Measurements from ENCODE around the gene EBNA1BP2.

Gene EBNA1BP2

GRCh38 chr1:43206600-43207228, 34.6 kb upstream of the EBNA1BP2 start:
- TF ChIP-seq CTCF (conservative IDR thresholded peaks at IDR 0.05), result no peak
- no peak overlapping the region for H3K27ac ChIP-seq

DNA sequence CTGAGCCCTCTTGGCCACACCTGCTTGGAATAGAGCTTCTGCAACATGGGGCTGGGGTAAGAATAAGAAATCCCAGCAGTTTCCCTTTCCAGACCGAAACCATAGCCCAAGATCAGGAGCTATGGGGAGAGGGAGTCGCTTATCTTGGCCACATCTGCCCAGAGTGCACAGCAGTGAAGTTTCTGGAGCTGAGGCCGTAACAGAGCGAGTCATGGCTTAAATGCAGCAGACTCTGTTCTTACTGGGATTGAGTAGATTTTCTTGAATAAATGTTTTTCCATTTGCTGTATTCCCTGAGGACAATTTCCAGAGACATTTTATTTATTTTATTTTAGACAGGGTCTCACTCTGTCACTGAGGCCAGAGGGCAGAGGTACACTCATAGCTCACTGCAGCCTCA, 33.6 kb upstream of the EBNA1BP2 start:
- H3K27ac ChIP-seq, result no peak overlapping the region
- no peak for TF ChIP-seq CTCF (conservative IDR thresholded peaks at IDR 0.05)

DNA sequence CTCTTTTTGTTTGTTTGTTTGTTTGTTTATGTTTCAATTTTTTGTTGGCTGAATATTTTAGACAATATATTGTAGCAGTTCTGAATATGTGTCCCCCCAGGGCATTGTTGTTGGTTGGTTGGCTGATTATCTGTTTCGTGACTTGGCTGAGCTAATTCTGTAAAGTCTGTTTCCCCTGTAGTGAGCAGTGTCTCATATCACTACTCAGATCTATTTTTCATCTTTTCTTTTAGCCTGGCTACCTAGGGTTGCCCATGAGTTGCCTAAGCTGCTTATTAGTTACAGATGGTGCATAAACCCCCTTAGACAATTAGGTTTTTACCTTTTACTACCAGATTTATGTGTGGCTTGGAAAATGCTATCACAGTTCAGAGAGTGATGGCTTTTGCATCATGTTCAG, 32.3 kb upstream of the EBNA1BP2 start:
- no peak overlapping the region for H3K27ac ChIP-seq
- no peak for TF ChIP-seq CTCF (conservative IDR thresholded peaks at IDR 0.05)

GRCh38 chr1:43203859-43204258, 31.8 kb upstream of the EBNA1BP2 start:
- no peak overlapping the region for H3K27ac ChIP-seq
- TF ChIP-seq CTCF (conservative IDR thresholded peaks at IDR 0.05), result no peak

DNA sequence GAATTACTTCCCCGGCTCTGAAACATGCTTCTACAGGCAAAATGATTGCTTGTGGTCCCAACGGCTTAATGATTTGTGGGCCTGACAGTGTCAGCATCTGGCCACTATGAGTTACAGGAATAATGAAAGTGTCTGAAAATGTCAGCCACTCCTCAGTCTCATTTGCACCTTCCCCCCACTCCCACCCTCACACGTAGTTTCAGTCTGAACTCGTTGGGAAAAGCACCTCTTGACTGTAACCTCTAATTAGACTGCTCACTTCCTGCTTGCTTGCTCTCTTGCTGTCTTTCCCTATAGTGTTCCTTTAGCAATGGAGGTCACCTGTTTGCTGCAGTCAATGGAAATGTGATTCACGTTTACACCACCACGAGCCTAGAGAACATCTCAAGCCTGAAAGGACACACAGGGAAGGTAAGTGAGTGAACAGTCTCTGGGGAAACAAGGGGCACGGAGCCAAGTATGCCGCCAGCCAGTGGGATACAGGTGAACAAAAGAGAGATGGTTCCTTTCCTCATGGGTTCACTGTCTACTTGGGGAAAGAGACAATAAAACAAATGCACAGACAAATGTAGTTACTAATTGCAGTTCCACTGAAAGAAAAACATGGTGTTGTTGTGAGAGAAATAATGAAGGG, 27.1 kb upstream of the EBNA1BP2 start:
- no peak overlapping the region for H3K27ac ChIP-seq
- TF ChIP-seq CTCF (conservative IDR thresholded peaks at IDR 0.05), result no peak

DNA sequence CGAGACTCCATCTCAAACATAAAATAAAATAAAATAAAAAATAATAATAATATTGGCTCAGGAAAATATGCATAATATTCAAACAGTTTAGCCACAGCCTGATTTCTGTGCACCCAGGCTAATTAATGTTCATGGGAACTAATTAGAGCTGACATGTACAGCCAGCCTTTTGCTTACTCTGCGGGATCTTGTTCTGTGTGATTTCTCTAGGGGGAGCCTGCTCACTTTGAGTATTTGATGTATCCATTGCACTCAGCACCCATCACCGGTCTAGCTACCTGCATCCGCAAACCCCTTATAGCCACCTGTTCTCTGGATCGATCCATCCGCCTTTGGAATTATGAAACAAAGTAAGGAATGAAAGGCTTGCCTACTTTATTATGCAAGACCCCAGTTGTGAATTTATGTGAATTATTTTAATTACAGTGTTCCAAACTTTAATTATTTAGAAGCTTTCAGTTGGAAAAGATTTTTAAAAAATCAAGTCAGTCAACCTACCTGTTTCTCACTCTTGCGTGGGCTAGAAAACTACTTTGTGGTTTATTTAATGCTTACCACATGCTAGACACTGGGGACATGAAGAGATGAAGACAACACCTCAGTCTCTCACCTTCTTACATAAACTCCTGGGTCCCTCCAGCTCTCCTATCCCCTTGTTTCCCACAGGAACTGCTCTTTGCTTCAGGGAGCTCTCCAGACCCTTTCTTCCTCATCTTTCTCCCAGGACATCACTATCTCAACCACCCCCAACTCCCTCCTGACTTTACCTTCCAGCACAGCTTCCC, 25.4 kb upstream of the EBNA1BP2 start:
- TF ChIP-seq CTCF (conservative IDR thresholded peaks at IDR 0.05), result peak; percentile 20; the same call in 1 of the 2 replicates

DNA sequence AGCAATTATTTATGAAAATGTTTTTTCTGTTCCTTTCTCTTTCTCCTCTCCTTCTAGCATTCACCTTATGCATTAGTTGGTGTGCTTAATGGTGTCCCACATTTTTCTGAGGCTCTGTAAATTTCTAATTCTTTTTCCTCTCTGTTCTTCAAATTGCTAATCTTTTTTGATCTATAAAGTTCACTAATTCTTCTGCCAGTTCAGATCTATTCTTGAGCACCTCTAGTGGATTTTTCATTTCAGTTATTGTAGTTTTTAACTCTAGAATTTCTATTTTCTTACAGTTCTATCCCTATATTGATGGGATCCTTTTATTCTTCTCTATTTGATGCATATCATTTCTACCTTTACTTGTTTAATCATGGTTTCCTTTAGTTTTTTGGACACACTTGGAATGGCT, 22.4 kb upstream of the EBNA1BP2 start:
- H3K27ac ChIP-seq, result no peak overlapping the region
- TF ChIP-seq CTCF (conservative IDR thresholded peaks at IDR 0.05), result no peak

More for the DNA sequence above, 25.4 kb upstream of the EBNA1BP2 start:
- no peak overlapping the region for H3K27ac ChIP-seq

Measured in VCaP (cell line).